ENCODE measurements around the gene CRYL1.
A peak's percentile ranks its signal among the peaks of the same experiment; 100 is the strongest.

The CRYL1 gene

DNA sequence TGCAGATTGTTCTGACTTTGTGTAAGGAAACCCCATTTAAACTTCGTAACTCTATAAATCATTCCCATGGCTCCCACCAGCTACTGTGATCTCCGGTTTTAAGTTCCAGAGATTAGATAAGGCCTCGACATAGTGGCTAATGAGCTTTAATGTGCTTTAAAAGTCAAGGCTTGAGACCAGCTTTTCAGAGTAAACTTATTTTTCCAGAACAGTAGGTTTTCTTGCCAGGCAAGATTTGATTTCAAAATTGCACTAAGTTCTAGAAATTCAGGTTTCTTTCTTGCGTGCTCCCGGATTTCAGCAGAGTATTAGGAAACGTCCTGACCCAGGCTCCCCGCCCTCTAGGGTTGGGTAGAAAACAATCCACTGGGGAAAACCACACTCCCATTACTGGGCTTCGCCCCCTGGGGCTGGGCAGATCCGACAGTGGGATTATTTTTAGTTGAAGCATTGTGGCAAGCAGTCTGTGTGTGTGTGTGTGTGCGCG is 43.3 kb downstream of the CRYL1 start:
- TF ChIP-seq, protein P1, sequence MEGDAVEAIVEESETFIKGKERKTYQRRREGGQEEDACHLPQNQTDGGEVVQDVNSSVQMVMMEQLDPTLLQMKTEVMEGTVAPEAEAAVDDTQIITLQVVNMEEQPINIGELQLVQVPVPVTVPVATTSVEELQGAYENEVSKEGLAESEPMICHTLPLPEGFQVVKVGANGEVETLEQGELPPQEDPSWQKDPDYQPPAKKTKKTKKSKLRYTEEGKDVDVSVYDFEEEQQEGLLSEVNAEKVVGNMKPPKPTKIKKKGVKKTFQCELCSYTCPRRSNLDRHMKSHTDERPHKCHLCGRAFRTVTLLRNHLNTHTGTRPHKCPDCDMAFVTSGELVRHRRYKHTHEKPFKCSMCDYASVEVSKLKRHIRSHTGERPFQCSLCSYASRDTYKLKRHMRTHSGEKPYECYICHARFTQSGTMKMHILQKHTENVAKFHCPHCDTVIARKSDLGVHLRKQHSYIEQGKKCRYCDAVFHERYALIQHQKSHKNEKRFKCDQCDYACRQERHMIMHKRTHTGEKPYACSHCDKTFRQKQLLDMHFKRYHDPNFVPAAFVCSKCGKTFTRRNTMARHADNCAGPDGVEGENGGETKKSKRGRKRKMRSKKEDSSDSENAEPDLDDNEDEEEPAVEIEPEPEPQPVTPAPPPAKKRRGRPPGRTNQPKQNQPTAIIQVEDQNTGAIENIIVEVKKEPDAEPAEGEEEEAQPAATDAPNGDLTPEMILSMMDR (IDR thresholded peaks at IDR 0.05; ENCODE audit: low read depth, low read length), result no peak
- Histone ChIP-seq H3K27me3 (no peaks in the 10 kb centered on the region), H3K36me3 (no peaks in the 10 kb centered on the region), H3K9me3 (no peaks in the 10 kb centered on the region), H3K4me1 (peaks cover 5% of the 10 kb centered on the region), H3K4me3 (ENCODE audit: low read depth, low read length) (peak overlapping the region; percentile 39)
- peak; percentile 21 for DNase-seq

DNA sequence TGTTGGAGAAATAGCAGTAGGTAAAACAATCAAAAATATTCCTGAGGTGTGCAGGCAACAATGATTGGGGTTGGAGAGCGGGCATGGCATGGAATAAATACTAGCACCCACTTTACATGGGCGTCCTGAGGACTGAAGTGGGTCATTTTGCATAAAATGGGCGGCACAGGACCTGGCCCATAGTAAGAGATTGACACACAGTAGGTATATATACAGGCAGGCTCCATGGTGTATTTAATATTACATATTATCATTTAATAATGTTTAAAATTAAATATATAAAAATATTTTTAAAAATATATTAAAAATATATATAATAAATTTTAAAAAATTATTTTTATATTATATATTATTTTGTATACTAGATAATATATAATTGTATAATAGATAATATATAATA is 48.3 kb downstream of the CRYL1 start:
- DNase-seq, result no peak
- TF ChIP-seq, protein P1 (IDR thresholded peaks at IDR 0.05; ENCODE audit: low read depth, low read length), result no peak
- no peak overlapping the region for H3K4me3 ChIP-seq (ENCODE audit: low read depth, low read length)
- no peaks in the 10 kb centered on the region for H3K9me3 ChIP-seq
- H3K4me1 ChIP-seq, result peaks cover 4% of the 10 kb centered on the region
- no peaks in the 10 kb centered on the region for H3K36me3 ChIP-seq
- H3K27me3 ChIP-seq, result no peaks in the 10 kb centered on the region

DNA sequence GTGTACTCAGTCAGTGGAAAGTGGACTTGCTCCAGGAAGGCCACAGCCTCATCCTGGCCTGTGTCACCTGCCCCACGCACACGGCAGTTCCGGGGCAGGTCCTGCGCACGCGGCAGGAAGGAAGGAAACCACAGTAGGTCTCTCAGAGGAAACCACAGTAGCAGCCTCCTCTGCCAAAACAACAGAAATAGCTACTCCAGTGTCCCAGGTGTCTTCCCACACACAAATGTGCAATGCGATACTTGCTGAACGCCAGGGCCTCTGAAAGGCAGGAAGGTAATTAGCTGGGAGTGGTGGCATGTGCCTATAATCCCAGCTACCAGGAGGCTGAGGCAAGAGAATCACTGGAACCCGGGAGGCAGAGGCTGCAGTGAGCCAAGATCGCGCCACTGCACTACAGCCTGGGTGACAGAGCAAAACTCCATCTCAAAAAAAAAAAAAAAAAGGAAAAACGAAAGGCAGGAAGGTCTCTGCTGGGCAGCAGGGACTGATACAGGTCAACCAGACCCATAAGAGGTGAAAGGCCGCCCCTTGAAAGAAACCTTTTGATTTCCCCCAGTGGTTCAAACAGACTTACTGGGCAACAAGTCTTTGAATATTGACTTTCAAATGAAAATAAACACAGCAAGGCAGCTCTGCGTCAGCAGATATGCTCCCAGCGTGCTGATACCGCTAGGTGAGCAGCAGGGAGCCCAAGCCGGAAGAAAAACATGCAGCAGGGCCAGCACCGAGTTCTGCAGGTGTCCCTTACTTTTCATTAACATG is 49.5 kb downstream of the CRYL1 start:
- Histone ChIP-seq H3K4me3 (ENCODE audit: low read depth, low read length) (no peak overlapping the region), H3K9me3 (no peaks in the 10 kb centered on the region), H3K4me1 (no peaks in the 10 kb centered on the region), H3K27me3 (no peaks in the 10 kb centered on the region), H3K36me3 (no peaks in the 10 kb centered on the region)
- DNase-seq, result no peak
- TF ChIP-seq, protein P1 (IDR thresholded peaks at IDR 0.05; ENCODE audit: low read depth, low read length), result no peak

DNA sequence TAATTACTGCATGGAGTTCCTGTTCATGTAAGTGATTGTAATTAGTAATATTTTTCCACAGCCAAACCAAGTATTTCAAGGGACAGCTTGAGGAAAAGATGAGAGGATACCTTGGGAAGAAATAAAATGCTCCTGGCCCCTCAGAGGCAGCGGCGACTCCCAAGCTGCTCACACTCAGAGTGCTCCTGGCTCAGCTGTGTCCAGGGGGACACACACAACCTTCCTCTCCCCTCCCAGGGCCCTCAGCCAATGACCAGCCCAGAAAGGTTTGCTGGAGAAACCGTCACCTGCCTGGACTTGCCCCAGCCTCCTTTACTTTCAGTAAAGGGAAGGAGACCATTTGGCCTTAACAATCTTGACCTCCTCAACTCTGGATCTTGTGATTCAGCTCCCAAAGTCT is 51.1 kb downstream of the CRYL1 start:
- Histone ChIP-seq H3K36me3 (no peaks in the 10 kb centered on the region), H3K27me3 (no peaks in the 10 kb centered on the region), H3K4me1 (no peaks in the 10 kb centered on the region), H3K9me3 (no peaks in the 10 kb centered on the region), H3K4me3 (ENCODE audit: low read depth, low read length) (no peak overlapping the region)
- no peak for DNase-seq
- TF ChIP-seq, protein P1 (IDR thresholded peaks at IDR 0.05; ENCODE audit: low read depth, low read length), result no peak

DNA sequence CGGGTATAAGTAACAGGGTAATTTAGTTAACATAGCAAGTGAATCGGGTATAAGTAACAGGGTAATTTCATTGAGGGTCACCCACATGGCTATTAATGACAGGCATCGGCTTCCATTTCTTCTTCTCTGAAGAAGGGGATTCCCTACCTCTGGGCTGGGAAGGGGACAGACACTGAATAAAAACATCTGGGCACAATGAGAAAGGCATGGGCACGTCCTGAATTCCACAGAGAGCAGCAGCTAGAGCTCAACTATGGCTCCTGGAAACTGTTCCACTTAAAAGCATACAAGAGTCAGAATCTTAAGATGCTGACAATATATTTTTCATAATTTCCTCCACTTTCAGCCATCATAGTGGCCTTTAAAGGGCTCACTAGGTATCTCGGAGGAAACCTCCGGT is 51.8 kb downstream of the CRYL1 start:
- DNase-seq, result no peak
- no peaks in the 10 kb centered on the region for H3K36me3 ChIP-seq
- H3K27me3 ChIP-seq, result no peaks in the 10 kb centered on the region
- no peak overlapping the region for H3K4me3 ChIP-seq (ENCODE audit: low read depth, low read length)
- H3K9me3 ChIP-seq, result no peaks in the 10 kb centered on the region
- TF ChIP-seq, protein P1 (IDR thresholded peaks at IDR 0.05; ENCODE audit: low read depth, low read length), result no peak
- H3K4me1 ChIP-seq, result no peaks in the 10 kb centered on the region

DNA sequence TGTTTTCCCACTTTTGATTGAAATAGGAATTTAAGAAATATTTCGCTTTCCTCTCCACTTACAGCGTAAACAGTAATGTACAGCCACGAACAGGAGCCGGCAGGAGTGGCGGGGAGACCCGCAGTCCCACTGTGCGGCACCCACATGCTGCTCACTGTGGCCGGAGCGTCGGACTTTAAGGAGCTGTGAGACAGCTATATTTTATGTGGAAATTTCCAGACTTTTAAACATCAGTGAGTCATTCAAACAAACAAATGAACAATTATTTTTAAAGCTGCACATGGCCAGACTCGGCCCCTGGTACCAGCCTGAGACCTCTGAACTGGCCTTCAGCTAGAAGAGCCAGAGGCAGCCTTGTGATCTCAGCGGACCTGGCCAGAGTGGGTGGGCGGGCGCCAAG is 52.5 kb downstream of the CRYL1 start:
- Histone ChIP-seq H3K36me3 (no peaks in the 10 kb centered on the region), H3K9me3 (no peaks in the 10 kb centered on the region), H3K27me3 (no peaks in the 10 kb centered on the region), H3K4me1 (no peaks in the 10 kb centered on the region), H3K4me3 (ENCODE audit: low read depth, low read length) (no peak overlapping the region)
- TF ChIP-seq, protein P1 (IDR thresholded peaks at IDR 0.05; ENCODE audit: low read depth, low read length), result no peak
- no peak for DNase-seq
